Endothelial cell of umbilical vein (primary cell): Measurements from ENCODE around the gene ZYX.

Experiments used
- EZH2 ChIP-seq: IDR thresholded peaks from 2 replicates; pipeline ENCODE4 v1.6.1; 2012; ENCODE audit warnings: borderline replicate concordance, low read depth, mild to moderate bottlenecking, moderate library complexity, low read length, inconsistent platforms; ENCODE audit not compliant: severe bottlenecking
- GATA2 ChIP-seq: IDR thresholded peaks from 2 replicates; pipeline ENCODE4 v1.7.0; 2011; ENCODE audit warnings: low read depth, mild to moderate bottlenecking, moderate library complexity, mixed read lengths, low read length; ENCODE audit not compliant: insufficient read length, insufficient read depth
- JUN ChIP-seq: IDR thresholded peaks from 2 replicates; pipeline ENCODE4 v1.6.1; 2011; ENCODE audit warnings: borderline replicate concordance, low read depth; ENCODE audit not compliant: insufficient read length, insufficient read depth
- MYC ChIP-seq: IDR thresholded peaks from one replicate; pipeline ENCODE4 v1.6.1; 2011; ENCODE audit warnings: mild to moderate bottlenecking, low read depth, low read length
- POLR2A ChIP-seq: IDR thresholded peaks from 2 replicates; pipeline ENCODE4 v1.6.1; 2012; ENCODE audit warnings: low read depth, mild to moderate bottlenecking, control low read depth, low read length
- POLR2AphosphoS5 ChIP-seq: IDR thresholded peaks from 2 replicates; pipeline ENCODE4 v1.6.1; 2012; ENCODE audit warnings: low read depth, mild to moderate bottlenecking, control low read depth, low read length, moderate library complexity; ENCODE audit not compliant: insufficient read depth
- TF ChIP-seq, protein P1 (sequence below), 2 donors: IDR thresholded peaks; 1 replicate in 1 of 2; 2 replicates in 1 of 2; pipeline ENCODE4 v1.5.1; 2011; ENCODE audit warnings: low read length in 2 of 2, mild to moderate bottlenecking in 2 of 2, moderate library complexity in 2 of 2, control low read depth in 1 of 2, inconsistent platforms in 1 of 2, low read depth in 1 of 2; ENCODE audit not compliant: insufficient read depth in 1 of 2; ENCODE audit errors: extremely low read depth in 1 of 2
- TF ChIP-seq, protein P2 (sequence below): IDR thresholded peaks from 2 replicates; pipeline ENCODE4 v1.6.1; 2011; ENCODE audit not compliant: insufficient read depth, insufficient read length

DNA sequence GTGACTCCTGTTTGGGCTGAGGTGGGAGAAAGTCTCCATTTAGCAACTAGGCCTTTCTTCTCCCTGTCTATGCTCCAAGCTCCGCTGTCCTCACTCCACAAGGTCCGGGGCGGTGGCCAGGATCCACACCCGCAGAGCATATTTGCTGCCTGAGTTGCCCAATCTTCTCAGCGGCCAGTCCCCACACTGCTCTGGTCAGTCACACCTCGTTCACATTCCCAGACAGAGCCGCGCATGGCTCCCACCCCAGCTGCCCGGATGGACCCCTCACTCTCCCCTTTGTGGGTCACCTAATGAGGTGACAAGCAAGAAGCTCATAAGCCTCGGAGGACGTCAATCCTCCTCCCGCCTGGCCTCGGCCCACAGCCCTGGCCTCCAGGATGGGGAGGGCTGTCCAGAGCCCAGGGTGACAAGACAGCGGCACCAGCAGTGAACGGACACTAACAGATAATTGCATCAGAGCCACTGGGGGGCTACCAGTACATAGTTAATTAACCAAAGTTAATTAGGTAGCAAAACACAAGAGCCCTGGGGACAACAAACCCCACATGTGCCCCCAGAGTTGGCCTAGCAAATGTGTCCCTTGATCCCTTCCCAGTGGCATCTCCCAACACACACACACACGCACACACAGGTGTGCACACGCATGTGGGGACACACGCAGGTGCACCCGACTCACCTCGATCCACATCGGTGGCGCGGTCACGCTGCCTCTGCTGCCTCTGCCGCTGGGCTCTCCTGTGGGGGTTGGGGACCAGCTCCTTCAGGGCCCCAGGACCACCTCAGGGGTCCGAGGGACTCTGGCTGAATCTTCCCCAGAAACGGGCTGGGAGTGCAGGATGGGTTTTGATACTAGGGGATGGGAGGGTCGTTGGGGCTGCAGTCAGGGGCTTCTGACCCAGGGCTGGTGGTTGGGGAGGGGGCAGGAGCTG lies 15.7 kb downstream of the ZYX start:
- no peak for TF ChIP-seq POLR2A
- TF ChIP-seq, protein P1, sequence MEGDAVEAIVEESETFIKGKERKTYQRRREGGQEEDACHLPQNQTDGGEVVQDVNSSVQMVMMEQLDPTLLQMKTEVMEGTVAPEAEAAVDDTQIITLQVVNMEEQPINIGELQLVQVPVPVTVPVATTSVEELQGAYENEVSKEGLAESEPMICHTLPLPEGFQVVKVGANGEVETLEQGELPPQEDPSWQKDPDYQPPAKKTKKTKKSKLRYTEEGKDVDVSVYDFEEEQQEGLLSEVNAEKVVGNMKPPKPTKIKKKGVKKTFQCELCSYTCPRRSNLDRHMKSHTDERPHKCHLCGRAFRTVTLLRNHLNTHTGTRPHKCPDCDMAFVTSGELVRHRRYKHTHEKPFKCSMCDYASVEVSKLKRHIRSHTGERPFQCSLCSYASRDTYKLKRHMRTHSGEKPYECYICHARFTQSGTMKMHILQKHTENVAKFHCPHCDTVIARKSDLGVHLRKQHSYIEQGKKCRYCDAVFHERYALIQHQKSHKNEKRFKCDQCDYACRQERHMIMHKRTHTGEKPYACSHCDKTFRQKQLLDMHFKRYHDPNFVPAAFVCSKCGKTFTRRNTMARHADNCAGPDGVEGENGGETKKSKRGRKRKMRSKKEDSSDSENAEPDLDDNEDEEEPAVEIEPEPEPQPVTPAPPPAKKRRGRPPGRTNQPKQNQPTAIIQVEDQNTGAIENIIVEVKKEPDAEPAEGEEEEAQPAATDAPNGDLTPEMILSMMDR (IDR thresholded peaks at IDR 0.05; ENCODE audit: extremely low read depth in 1 of 2, insufficient read depth in 1 of 2, low read depth in 1 of 2, low read length in 2 of 2) = no peak
- TF ChIP-seq POLR2AphosphoS5 = no peak
- TF ChIP-seq EZH2 = no peak
- no peak for TF ChIP-seq GATA2
- TF ChIP-seq JUN = no peak
- TF ChIP-seq, protein P2, sequence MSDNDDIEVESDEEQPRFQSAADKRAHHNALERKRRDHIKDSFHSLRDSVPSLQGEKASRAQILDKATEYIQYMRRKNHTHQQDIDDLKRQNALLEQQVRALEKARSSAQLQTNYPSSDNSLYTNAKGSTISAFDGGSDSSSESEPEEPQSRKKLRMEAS = no peak
- TF ChIP-seq MYC = no peak
